HEK293T (cell line): ENCODE measurements around the gene SLC28A1.

Experiments used
- ARNT ChIP-seq: fragments of 450-650 bp; IDR thresholded peaks from 2 replicates; pipeline ENCODE4 v1.6.1; 2017; ENCODE audit warnings: mild to moderate bottlenecking
- BHLHE40 ChIP-seq: fragments of 450-650 bp; IDR thresholded peaks from 2 replicates; pipeline ENCODE4 v1.6.1; 2016; ENCODE audit warnings: mild to moderate bottlenecking, moderate library complexity, borderline replicate concordance
- ELF4 ChIP-seq: fragments of 450-650 bp; IDR thresholded peaks from 2 replicates; pipeline ENCODE4 v1.6.1; 2017; ENCODE audit warnings: antibody characterized with exemption
- FOXA1 ChIP-seq: fragments of 450-650 bp; IDR thresholded peaks from 2 replicates; pipeline ENCODE4 v1.6.1; 2016; ENCODE audit warnings: mild to moderate bottlenecking
- FOXK2 ChIP-seq: fragments of 450-650 bp; IDR thresholded peaks from 2 replicates; pipeline ENCODE4 v1.6.1; 2016; ENCODE audit warnings: mild to moderate bottlenecking
- FOXM1 ChIP-seq: fragments of 450-650 bp; IDR thresholded peaks from 2 replicates; pipeline ENCODE4 v1.6.1; 2017; ENCODE audit warnings: mild to moderate bottlenecking, borderline replicate concordance
- HDGF ChIP-seq: fragments of 450-650 bp; IDR thresholded peaks from 2 replicates; pipeline ENCODE4 v1.6.1; 2017; ENCODE audit warnings: antibody characterized with exemption, borderline replicate concordance
- LEF1 ChIP-seq: fragments of 450-650 bp; IDR thresholded peaks from 2 replicates; pipeline ENCODE4 v1.6.1; 2017; ENCODE audit warnings: mild to moderate bottlenecking, borderline replicate concordance
- NFRKB ChIP-seq: fragments of 450-650 bp; IDR thresholded peaks from 2 replicates; pipeline ENCODE4 v1.6.1; 2016; ENCODE audit warnings: mild to moderate bottlenecking, moderate library complexity
- PKNOX1 ChIP-seq: fragments of 450-650 bp; IDR thresholded peaks from 2 replicates; pipeline ENCODE4 v1.6.1; 2016
- SP1 ChIP-seq: fragments of 450-650 bp; IDR thresholded peaks from 2 replicates; pipeline ENCODE4 v1.6.1; 2017
- SUZ12 ChIP-seq: fragments of 450-650 bp; IDR thresholded peaks from 2 replicates; pipeline ENCODE4 v1.6.1; 2016; ENCODE audit warnings: mild to moderate bottlenecking
- ZNF384 ChIP-seq: fragments of 450-650 bp; IDR thresholded peaks from 2 replicates; pipeline ENCODE4 v1.6.1; 2016

GRCh38 chr15:84904419-84904818 lies 20.0 kb downstream of the SLC28A1 start:
- TF ChIP-seq SP1: no peak
- no peak for TF ChIP-seq ZNF384
- no peak for TF ChIP-seq SUZ12
- no peak for TF ChIP-seq NFRKB
- no peak for TF ChIP-seq PKNOX1
- TF ChIP-seq FOXA1: no peak
- no peak for TF ChIP-seq LEF1
- TF ChIP-seq ELF4: no peak
- TF ChIP-seq FOXM1: no peak
- no peak for TF ChIP-seq FOXK2
- TF ChIP-seq ARNT: no peak
- TF ChIP-seq HDGF: no peak
- no peak for TF ChIP-seq BHLHE40
